GM10847 (cell line): Measurements from ENCODE around the gene POR.

Experiments
- POLR2A ChIP-seq: IDR thresholded peaks from 2 replicates; pipeline ENCODE4 v1.6.1; 2011; ENCODE audit not compliant: insufficient read length; ENCODE audit errors: extremely low read depth

POR gene

GRCh38 chr7:75906991-75907667, 7.8 kb upstream of the POR start:
- no peak for TF ChIP-seq POLR2A

GRCh38 chr7:75909521-75910132, 5.3 kb upstream of the POR start:
- no peak for TF ChIP-seq POLR2A

- no peak for TF ChIP-seq POLR2A
These were observed 1.5 kb upstream of the POR start for GRCh38 chr7:75913437-75913836.

- TF ChIP-seq POLR2A = no peak
These were observed 743 bp upstream of the POR start for GRCh38 chr7:75914169-75914654.

GRCh38 chr7:75915416-75916156, 631 bp downstream of the POR start:
- no peak for TF ChIP-seq POLR2A

- no peak for TF ChIP-seq POLR2A
These were observed 1.3 kb downstream of the POR start for GRCh38 chr7:75916259-75916658.

- no peak for TF ChIP-seq POLR2A
These were observed 2.0 kb downstream of the POR start for GRCh38 chr7:75916685-75917634.

GRCh38 chr7:75920431-75921161, 5.6 kb downstream of the POR start:
- no peak for TF ChIP-seq POLR2A

- TF ChIP-seq POLR2A = no peak
These were observed 6.5 kb downstream of the POR start for GRCh38 chr7:75921479-75921878.

- no peak for TF ChIP-seq POLR2A
These were observed 8.1 kb downstream of the POR start for GRCh38 chr7:75922966-75923603.

GRCh38 chr7:75924256-75924655, 9.3 kb downstream of the POR start:
- no peak for TF ChIP-seq POLR2A

GRCh38 chr7:75924889-75925288, 9.9 kb downstream of the POR start:
- no peak for TF ChIP-seq POLR2A

GRCh38 chr7:75925717-75926435, 10.9 kb downstream of the POR start:
- TF ChIP-seq POLR2A = no peak
